ENCODE results near the gene TMEM171.

Gene TMEM171

DNA sequence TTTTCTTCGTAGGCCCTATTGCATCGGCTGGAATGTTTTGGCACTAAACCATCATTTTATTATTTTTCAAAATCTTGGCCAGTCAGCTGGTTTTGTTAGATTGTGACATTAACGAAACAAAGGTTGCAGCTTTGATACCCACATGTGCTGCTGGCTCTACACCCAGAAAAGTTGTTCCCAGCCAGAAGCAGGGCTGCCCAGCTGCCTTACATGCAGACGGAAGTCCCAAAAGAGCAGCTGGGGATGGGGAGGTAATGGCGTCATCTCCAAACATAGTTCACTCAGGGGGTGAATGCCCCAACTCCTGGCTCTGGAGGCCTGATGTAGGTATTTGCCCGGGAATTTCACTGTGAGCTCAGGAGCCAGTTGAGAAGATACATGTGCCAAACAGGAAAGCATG is 23.3 kb downstream of the TMEM171 start:
- no peak for DNase-seq (ENCODE audit: low read depth, low spot score)
- no peak overlapping the region for H3K4me3 ChIP-seq (ENCODE audit: low read length)

GRCh38 chr5:73149540-73149939 is 29.2 kb downstream of the TMEM171 start:
- no peak for DNase-seq (ENCODE audit: low read depth, low spot score)
- H3K4me3 ChIP-seq (ENCODE audit: low read length), result no peak overlapping the region

DNA sequence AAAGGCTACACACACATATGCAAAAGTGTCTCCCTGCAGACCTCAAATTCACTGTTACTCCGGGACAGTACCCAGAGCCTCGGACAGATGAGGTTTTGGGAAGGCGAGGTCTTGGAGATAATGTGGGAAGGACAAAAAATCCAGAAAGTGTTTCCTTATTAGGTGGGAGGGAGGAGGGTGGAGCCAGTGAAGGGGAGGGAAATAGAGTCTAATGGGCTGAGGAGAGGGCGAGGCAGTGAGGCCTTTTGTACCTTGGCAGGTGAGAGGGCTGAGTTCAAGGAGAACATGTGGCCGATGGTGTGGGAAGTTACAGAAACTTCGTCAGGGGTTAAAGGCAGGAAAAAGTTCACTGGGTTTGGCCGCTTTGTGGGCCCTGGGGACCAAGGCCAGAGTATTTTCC is 30.5 kb downstream of the TMEM171 start:
- no peak overlapping the region for H3K4me3 ChIP-seq (ENCODE audit: low read length)
- no peak for DNase-seq (ENCODE audit: low read depth, low spot score)

DNA sequence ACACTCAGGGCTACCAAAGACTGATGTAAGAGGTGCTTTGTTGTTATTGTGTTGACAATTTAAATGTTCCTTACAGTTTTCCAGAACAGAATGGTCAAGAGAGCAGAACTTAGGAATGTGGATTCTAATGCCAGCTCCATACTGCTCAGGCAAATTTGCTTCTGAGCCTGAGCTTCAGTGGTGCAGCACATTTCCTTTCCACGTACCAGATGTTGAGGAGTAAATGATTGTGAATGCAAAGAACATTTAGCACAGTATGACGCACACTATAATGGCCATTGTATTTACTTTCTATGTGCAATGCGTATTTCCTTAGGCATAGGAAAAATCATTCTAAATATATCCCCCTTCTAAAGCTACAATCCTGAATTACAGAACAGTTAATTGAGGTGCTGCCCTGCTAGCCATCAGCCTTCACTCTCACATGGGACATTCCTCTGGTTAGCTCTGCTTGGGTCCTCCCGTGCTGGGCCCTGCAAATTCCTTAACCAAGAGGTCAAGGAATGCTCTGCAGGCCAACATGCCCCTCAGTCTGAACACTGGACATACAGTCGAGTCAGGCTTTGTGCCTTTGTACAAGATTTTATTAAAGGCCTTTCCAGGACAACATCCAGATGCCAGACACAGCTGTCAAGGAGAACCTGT is 31.5 kb downstream of the TMEM171 start:
- no peak overlapping the region for H3K4me3 ChIP-seq (ENCODE audit: low read length)
- no peak for DNase-seq (ENCODE audit: low read depth, low spot score)

GRCh38 chr5:73152411-73153388 is 32.3 kb downstream of the TMEM171 start:
- DNase-seq (ENCODE audit: low read depth, low spot score), result no peak
- no peak overlapping the region for H3K4me3 ChIP-seq (ENCODE audit: low read length)

GRCh38 chr5:73153513-73153912 is 33.1 kb downstream of the TMEM171 start:
- H3K4me3 ChIP-seq (ENCODE audit: low read length), result no peak overlapping the region
- DNase-seq (ENCODE audit: low read depth, low spot score), result no peak

DNA sequence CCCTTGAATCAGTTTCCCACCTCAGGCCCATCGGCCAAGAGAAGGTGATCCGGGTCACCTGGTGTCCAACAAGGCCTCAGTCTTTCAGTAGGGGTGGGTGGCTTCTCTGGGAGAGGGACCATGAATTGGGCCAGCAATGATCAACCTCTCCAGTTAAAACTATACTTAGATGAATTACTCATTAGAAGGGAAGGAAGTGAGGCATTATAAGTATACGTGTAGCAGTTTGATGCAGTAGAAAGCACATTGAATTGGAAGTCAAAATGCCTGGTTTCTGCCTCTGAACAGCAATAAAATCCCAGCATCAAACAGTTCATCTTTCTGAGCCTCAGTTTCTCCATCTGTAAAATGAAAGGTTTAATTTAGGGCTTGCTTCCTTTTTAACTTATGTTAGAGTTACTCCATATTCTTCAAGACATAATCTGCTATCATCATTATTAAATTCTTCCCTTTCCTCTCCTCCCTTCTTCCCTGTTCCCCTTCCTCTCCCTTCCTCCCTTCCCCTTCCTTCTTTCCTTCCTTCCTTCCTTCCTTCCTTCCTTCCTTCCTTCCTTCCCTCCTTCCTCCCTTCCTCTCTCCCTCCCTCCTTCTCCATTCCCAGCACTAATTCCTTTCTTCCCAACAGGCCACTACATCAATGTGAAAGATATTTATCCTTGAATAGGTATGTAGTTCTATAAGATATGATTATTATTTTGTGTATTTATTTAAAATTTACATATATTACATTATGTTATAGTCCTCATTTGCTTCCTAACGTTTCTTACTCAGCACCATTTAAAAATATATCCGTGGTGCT is 34.0 kb downstream of the TMEM171 start:
- no peak for DNase-seq (ENCODE audit: low read depth, low spot score)
- H3K4me3 ChIP-seq (ENCODE audit: low read length), result no peak overlapping the region

GRCh38 chr5:73155271-73156222 is 35.2 kb downstream of the TMEM171 start:
- no peak for DNase-seq (ENCODE audit: low read depth, low spot score)
- H3K4me3 ChIP-seq (ENCODE audit: low read length), result no peak overlapping the region

DNA sequence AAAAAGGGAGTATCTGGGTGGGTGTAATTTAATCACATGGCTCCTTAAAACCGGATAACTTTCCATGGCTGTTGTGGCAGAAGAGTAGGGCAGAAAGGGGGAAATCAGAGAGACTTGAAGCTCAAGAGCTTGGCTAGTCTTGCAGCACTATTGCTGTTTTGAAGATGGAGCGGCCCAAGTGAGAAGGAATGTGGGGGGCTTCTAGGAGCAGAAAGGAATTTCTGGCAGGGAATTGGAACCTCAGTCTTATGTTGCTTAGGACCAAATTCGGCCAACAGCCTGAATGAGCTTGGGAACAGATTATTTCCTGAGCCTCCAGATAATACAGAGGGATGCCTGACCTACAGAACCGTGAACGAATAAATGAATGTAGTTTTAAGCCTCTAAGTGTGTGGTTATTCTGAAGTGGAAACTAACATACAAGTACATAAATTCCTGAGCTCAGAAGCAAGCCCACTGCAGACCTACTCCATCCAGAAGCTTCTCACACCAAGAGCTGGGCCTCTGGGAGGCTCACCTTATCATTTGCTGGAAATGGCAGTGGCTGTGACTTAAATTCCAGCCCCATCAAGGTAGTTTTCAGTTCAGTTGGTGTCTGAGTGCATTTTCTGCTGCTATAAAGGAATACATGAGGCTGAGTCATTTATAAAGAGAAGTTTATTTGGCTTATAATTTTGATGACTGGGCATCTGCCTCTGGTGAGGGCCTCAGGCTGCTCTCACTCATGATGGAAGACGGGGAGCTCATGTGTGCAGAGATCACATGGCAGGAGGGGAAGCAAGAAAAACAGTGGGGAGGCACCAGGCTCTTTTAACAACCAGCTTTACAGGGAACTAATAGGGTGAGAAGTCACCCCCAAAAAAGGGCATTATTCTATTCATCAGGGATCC is 37.3 kb downstream of the TMEM171 start:
- DNase-seq (ENCODE audit: low read depth, low spot score), result no peak
- no peak overlapping the region for H3K4me3 ChIP-seq (ENCODE audit: low read length)

DNA sequence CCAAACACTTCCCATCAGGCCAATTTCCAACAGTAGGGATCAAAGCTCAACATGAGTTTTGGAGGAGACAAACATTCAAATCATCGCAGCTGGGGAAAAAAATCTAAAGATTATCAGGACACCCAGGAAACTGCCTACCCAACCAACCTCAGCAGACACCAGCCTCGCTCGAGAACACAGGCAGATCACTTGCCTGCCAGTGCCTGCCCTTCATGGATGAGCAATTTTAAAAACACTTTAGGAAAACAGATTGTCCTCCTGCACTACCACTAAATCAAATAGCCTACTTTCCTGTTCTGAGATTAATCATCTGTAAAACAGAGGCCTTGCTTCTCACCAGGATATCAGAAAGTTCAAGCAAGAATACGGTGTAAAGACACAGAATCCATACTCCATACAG is 37.9 kb downstream of the TMEM171 start:
- no peak overlapping the region for H3K4me3 ChIP-seq (ENCODE audit: low read length)
- DNase-seq (ENCODE audit: low read depth, low spot score), result no peak

DNA sequence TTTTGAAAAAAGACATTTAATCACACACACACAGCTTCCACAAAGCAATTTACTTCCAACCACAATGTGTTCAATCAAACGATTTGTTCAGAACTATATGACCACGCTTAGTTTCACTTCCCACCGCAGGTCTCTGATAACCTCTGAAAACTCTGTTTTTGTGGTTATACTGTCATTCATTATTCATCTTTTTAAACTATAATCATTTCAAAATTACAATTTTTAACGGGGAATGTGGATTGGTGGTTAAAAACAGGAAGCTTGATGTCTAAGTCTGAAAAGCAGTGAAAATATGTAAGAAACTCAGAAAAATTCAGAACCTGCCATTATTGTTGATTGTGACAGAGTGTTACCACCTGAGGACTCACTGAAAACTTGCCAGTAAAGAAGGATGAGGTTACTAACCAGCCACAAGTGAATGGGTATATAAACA is 39.9 kb downstream of the TMEM171 start:
- DNase-seq (ENCODE audit: low read depth, low spot score), result peak; percentile 92
- no peak overlapping the region for H3K4me3 ChIP-seq (ENCODE audit: low read length)

- H3K4me3 ChIP-seq (ENCODE audit: low read length), result no peak overlapping the region
- peak; percentile 11 for DNase-seq (ENCODE audit: low read depth, low spot score)
Observed at GRCh38 chr5:73170522-73170921, 50.1 kb downstream of the TMEM171 start.

- H3K4me3 ChIP-seq (ENCODE audit: low read length), result no peak overlapping the region
- no peak for DNase-seq (ENCODE audit: low read depth, low spot score)
Observed at GRCh38 chr5:73171495-73171894, 51.1 kb downstream of the TMEM171 start.

DNA sequence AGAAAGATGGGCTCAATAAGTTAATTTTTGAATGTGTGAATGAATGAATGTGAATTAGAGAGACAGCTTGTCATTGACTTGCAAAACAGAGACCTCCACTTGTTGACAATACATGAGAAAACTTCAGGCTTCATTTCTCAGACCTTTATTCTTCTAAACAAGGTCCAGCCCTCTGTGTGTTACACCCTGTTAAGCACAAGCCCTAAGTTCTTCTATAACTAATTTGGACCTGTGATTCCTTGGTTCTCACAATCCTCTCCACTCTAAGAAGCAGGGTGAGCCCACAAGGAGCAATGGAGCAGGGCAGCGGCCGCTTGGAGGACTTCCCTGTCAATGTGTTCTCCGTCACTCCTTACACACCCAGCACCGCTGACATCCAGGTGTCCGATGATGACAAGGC is 52.6 kb downstream of the TMEM171 start, which contains the start of gene TMEM174:
TSS of gene TMEM174 (plus strand) at position 243 of the 400 bp plus-strand sequence. CDS start at position 294, 51 bp downstream.
- DNase-seq (ENCODE audit: low read depth, low spot score), result no peak
- H3K4me3 ChIP-seq (ENCODE audit: low read length), result no peak within 1 kb of the TSS

GRCh38 chr5:73174100-73174815 is 53.9 kb downstream of the TMEM171 start:
- H3K4me3 ChIP-seq (ENCODE audit: low read length), result no peak overlapping the region
- DNase-seq (ENCODE audit: low read depth, low spot score), result no peak

DNA sequence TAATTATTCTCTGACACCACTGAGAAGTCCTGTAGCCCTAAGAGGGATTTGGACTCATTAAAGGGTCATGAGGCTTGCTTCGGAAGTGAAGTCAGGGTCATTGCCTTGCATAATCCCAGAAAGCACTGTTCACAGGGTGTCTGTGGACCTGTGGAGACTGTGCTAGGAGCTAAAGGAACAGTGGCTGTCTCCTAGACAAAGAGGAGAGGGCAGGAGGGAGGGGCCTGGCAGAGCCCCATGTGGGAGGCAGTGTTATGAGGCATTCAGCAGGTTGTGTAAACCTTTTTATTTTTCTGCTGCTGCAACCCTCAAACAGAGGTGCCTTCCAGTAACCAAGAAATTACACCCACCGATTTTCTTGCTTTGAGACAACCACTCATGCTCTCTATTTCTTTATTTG is 55.9 kb downstream of the TMEM171 start:
- DNase-seq (ENCODE audit: low read depth, low spot score), result no peak
- no peak overlapping the region for H3K4me3 ChIP-seq (ENCODE audit: low read length)

- no peak for DNase-seq (ENCODE audit: low read depth, low spot score)
- no peak overlapping the region for H3K4me3 ChIP-seq (ENCODE audit: low read length)
Observed at GRCh38 chr5:73178265-73178664, 57.9 kb downstream of the TMEM171 start.
